Spleen (tissue), 7 donors: ENCODE measurements around the gene USP2.

Experiments
- CTCF ChIP-seq, 11 experiments: fragments of 200-600 bp in 7 of 11; fragments of 450-650 bp in 4 of 11; sonication (generic) in 4 of 11; IDR thresholded peaks in 8 of 11; conservative IDR thresholded peaks in 3 of 11; 1 replicate in 7 of 11; 2 replicates in 4 of 11; pipeline versions ENCODE4 v1.4.0 to v1.8.0; 2016 to 2021; ENCODE audit warnings: antibody characterized with exemption in 11 of 11, inconsistent platforms in 4 of 11, mild to moderate bottlenecking in 1 of 11
- POLR2AphosphoS5 ChIP-seq, 3 donors: sonication (generic); formaldehyde crosslinking; IDR thresholded peaks; one replicate each; pipeline ENCODE4 v1.5.1; 2017; ENCODE audit warnings: antibody characterized with exemption in 3 of 3
- donor health status: DM: no; HTN: no; CAD: no; lungs with moderate emphysema.
- donor health status: DM: no; HTN: no; CAD: no.
- donor health status: DM: no; HTN: no; CAD: no.

GRCh38 chr11:119426142-119426541 is 44.7 kb upstream of the USP2 start:
- TF ChIP-seq CTCF (IDR thresholded peaks at IDR 0.05 in 8 of 11, conservative IDR thresholded peaks at IDR 0.05 in 3 of 11) = no peak
- no peak for TF ChIP-seq POLR2AphosphoS5 (IDR thresholded peaks at IDR 0.05)
